HG03280 (cell line): ENCODE results near the gene PLA2G2F.

Source experiments
- ATAC-seq: cut with Tn5 transposase; IDR thresholded peaks from one replicate; pipeline ENCODE4 v1.9.1; 2021; ENCODE audit warnings: mild to moderate bottlenecking, moderate library complexity; ENCODE audit not compliant: unreplicated experiment

PLA2G2F gene

GRCh38 chr1:20188455-20188817, 49.3 kb downstream of the PLA2G2F start:
- no peak for ATAC-seq

GRCh38 chr1:20189664-20190063, 50.5 kb downstream of the PLA2G2F start:
- ATAC-seq = no peak

- no peak for ATAC-seq
Observed at GRCh38 chr1:20190256-20191160, 51.4 kb downstream of the PLA2G2F start.

GRCh38 chr1:20191266-20191825, 52.2 kb downstream of the PLA2G2F start:
- no peak for ATAC-seq

- no peak for ATAC-seq
Observed at GRCh38 chr1:20192364-20192763, 53.2 kb downstream of the PLA2G2F start.

GRCh38 chr1:20192871-20193411, 53.8 kb downstream of the PLA2G2F start:
- no peak for ATAC-seq

GRCh38 chr1:20194224-20194623, 55.1 kb downstream of the PLA2G2F start:
- no peak for ATAC-seq

- no peak for ATAC-seq
Observed at GRCh38 chr1:20194757-20195461, 55.8 kb downstream of the PLA2G2F start.

GRCh38 chr1:20195462-20195780, 56.3 kb downstream of the PLA2G2F start:
- ATAC-seq = no peak

- no peak for ATAC-seq
Observed at GRCh38 chr1:20197329-20197791, 58.2 kb downstream of the PLA2G2F start.

- ATAC-seq = no peak
Observed at GRCh38 chr1:20198296-20198695, 59.2 kb downstream of the PLA2G2F start.

- no peak for ATAC-seq
Observed at GRCh38 chr1:20198918-20199317, 59.8 kb downstream of the PLA2G2F start.

GRCh38 chr1:20199403-20199802, 60.3 kb downstream of the PLA2G2F start:
- ATAC-seq = no peak

GRCh38 chr1:20199840-20200239, 60.7 kb downstream of the PLA2G2F start:
- no peak for ATAC-seq
